Bladder microvascular endothelial cell (primary cell): ENCODE measurements around the gene VPS11. TPM values are rescaled to one million over a fixed set of nuclear protein-coding genes. Genes with fewer than 3 reads are reported as not detected.

ENCODE experiments used
- total RNA-seq: library from RNA; depleted of rRNA; stranded (reverse); fragments of >200 nt; gene quantifications from 2 replicates; pipeline ENCODE4 v1.2.3, GENCODE V29; 2014

The VPS11 gene
- 19.8 and 35.4 TPM in 2 replicates for total RNA-seq

DNA sequence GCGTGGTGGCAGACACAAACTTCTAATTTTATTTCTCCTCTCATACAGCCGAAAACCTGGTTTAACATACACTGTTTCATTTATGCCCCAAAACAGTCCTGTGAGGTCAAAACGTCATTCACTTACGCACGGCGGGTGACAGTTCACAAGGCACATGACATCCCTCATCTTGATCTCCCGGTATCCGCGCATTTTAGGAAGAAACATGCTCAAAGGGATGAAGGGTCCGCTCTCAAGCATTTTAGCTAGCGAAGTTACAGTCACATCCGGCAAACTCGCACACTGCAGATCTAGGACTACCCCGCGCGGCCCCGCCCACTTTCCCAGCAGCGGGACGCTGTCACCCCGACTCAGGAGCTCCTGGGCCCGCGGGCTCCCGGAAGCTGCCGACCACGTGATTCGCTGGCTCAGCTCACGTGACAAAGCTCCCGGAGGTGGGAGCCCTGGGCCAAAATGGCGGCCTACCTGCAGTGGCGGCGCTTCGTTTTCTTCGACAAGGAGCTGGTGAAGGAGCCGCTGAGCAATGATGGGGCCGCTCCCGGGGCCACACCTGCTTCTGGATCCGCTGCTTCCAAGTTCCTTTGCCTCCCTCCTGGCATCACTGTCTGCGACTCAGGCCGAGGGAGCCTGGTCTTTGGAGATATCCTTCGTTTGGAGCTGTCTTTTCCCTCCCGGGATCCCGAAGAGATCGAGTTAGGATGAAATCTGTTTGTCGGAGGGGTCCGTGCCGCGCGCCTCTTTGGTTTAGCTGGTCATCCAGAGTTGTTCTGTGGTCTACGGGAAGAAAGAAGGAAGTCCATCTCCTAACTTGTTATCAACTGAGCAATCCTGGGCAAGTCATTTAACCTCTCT, at the start of gene VPS11:
Gene VPS11 (plus strand): TSS at position 448 of the 852 bp plus-strand sequence. CDS start 6 bp downstream, at position 454.

DNA sequence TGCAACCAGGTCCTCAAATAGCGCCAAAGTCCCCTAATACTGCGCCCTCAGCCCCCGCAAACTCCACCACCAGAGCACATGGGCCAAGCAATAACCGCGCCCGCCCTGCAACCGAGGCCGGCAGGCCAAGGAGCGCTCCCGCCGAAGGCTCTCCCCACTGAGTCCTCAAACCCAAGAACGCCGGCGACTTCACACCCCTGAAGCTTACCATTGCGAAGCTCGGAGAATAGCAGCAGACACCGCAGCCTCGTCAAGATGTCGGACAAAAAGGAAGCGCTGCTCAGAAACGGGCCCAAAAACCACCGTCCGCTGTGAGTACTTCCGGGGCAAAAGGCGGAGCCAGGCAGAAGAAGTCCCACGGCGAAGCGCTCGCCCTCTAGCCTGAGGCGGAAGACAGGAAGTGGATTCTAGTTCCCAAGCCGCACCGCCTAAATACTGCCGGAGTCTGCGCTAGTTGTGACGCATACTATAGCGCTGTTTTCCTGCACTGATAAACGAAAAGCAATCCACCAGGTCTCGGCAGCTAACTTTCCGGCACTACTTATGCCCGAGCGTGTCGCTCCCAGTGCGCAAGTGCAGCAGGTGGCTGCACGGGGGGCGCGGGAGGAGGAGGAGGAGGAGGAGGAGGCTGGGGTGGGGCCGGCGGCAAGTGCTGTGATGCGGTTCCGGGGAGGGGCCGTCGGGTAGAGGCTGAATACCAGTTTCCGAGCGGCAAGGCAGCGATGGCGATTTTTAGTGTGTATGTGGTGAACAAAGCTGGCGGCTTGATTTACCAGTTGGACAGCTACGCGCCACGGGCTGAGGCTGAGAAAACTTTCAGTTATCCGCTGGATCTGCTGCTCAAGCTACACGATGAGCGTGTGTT, 49.3 kb upstream of the VPS11 start, which contains the start of the genes RPS25 and TRAPPC4:
Gene RPS25 (minus strand): TSS at position 270 of the 865 bp plus-strand sequence. CDS start 59 bp downstream, at position 211.
Gene TRAPPC4 (plus strand): TSS at position 693 of the 865 bp plus-strand sequence. CDS start 30 bp downstream, at position 723.

DNA sequence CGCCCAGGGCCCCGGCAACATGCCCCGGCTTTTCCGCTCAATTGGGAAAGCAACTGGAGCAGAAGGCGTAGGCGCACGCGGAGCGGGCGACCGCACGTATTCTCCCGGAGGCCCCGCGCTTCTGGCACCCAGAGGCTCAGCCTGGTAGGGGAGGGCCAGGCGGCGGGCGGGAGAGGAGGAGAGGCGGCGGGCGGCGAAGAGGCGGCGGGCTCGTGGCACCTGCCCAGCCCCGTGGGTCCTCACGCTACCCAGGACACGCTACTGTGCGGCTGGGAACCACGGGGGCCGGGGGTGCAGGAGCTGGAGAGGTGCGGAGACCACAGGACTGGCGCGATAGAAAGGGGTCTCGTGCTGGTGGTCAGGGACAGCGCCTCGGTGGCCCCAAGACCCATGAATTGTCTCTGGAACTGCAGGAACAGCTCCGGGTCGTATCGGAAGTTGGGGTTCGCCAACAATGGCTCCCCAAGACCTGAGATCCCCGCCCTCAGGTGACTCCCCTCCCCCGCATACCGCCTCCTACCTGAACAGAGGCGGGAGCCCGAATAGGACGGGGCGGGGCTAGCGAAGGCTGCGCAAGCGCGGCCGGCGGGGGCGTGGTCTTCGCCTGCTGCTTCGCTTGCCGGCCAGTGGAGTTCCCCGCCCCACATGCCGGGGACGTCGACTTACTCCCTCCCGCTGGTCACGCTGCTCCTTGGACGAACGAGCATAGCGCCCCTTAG, 37.1 kb upstream of the VPS11 start, which contains the start of gene SLC37A4:
Gene SLC37A4 (minus strand): TSS at position 549 of the 719 bp plus-strand sequence.

DNA sequence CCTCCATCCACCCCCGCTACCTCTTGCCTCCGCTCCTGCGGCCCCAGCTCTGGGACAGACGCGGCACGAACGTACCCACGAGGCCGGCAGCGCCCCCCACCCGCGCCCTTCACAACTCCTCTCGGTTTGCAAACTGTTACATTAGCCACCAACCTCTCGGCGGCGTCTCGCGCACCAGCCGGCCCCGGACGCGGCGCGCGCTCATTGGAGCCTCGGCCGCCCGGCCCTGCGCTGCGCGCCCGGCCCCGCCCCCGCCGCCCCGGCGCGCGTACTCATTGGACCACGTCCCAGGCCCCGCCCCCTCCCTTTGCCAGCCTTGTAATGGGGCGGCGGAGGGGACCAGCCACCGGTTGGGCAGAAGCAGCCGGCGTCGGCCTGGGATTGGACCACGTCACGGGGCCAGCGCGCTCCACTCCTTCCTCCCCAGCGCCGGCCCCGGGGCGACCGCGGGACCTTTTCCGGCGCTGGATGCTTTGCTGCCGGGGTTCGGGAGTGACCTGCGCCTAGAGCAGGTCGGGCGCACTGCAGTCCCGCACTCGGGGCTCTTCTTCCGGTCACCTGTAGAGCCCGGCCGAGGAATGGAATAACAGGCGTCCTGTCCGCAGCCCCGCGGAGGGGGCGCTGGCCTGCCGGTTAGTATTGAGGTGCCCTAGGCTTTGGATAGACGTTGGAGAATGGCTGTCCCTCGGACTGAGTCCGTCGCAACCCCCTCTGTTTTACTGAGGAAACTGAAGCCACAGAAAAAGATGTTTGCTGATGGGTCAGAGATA, 10.4 kb upstream of the VPS11 start, which contains the start of gene HYOU1:
Gene HYOU1 (minus strand): TSS at position 206 of the 770 bp plus-strand sequence. CDS start 1,045 bp downstream, outside the sequence.

DNA sequence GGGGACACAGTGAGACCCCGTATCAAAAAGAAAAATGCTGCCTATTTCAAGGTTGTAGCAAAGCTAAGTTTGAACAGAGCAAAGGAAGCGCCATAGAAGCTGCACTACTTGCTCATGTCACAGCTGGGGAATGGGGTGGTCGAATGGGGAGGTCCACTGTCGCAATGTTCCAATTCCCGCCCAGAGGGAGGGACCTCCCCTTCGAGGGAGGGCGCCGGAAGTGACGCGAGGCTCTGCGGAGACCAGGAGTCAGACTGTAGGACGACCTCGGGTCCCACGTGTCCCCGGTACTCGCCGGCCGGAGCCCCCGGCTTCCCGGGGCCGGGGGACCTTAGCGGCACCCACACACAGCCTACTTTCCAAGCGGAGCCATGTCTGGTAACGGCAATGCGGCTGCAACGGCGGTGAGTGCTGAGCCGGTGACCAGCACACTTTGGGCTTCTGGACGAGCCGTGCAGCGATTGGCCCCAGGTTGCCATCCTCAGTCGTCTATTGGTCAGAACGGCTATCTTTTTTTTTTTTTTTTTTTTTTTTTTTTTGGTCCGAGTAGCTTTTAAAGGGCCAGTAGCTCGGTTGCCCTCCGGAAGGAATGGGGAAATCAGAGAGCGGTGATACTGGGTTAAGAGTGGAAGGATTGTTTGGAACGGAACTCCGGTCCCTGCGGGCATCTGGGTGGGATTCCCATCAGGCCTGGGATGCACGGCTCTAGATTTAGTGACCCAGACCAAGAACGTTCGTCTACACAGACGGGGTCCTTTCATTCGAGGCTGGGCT, 17.2 kb downstream of the VPS11 start, which contains the start of gene HMBS:
Gene HMBS (plus strand): TSS at position 219 of the 774 bp plus-strand sequence. CDS start 153 bp downstream, at position 372.

DNA sequence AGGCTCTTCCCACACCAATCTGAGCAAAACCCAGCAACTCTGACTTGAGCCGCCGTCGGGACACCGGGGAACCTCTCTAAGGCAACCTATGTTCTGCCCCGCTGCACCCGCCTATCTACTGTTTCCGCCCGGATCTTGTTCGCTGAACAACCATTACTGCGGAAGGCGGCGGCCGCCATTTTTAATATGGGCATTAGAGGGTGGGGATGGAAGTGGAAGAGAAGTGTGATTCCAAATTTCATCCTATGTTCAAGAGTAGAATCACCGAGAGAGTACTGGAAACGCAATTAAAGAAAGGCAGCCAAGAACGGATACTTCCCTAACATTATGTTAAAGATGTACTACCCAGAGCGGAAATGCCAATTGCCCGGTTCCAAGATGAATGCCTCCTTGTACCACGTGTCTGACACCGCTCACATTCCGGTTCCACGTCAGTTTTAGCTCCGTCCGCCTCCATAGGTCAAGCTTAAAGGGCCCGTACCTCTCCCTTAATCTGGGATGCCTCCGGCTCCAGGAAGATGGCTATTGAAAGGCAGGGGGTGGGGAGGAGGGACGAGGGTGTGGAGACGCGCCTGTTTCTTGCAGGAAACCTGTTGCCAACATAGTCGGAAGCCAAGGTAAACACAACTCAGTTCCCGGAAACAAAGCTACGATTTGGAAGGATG, 34.3 kb downstream of the VPS11 start, which contains the start of gene DPAGT1:
Gene DPAGT1 (minus strand): TSS at position 95 of the 665 bp plus-strand sequence. CDS start 198 bp downstream, outside the sequence.

DNA sequence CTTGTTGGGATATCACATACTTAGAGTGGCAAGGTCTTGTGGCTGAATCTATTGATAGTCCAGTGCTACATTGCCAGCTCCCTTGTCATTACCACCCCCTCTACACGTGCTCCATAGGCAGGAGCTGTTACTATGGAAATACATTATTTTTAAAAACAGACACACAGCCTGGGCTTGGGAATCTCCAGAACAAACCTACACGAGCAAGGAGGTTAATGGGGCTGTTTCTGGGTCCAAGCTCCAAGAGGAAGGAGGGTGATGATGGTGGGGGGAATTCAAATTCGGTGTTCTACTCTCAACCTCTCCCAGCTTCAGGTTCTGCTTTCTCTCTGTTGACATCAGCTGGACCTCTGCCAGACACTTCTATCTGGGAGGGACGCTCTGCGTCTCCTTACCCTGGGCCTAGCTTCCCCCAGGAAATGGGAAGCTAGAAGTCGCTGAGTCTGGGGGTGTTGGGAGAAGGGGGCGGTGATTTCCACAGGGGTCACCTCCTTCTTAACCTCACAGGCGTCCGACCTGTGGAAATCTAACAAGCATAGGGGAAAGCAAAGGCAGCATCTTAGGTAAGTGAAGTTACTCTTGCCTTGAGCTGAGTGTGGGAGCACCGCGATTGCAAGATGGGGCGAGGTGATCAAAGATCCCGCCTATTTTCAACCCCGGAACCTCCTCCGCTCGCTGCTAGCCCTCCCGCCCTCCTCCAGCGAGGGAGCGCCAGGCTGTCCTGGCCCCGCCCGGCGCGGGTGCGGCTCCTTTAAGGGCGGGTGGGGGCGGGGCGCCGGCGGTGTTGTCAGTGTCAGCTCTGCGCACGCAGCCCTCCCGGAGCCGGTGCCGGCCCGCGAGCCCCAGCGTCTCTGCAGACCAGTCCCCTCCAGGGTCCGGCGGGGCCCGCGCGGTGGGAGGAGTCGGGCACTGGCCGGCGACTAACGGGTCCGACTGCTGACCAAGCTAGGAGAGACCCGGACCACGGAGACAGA, 39.2 kb downstream of the VPS11 start, which contains the start of gene C2CD2L:
Gene C2CD2L (plus strand): TSS at position 781 of the 974 bp plus-strand sequence. CDS start 398 bp downstream, outside the sequence.

DNA sequence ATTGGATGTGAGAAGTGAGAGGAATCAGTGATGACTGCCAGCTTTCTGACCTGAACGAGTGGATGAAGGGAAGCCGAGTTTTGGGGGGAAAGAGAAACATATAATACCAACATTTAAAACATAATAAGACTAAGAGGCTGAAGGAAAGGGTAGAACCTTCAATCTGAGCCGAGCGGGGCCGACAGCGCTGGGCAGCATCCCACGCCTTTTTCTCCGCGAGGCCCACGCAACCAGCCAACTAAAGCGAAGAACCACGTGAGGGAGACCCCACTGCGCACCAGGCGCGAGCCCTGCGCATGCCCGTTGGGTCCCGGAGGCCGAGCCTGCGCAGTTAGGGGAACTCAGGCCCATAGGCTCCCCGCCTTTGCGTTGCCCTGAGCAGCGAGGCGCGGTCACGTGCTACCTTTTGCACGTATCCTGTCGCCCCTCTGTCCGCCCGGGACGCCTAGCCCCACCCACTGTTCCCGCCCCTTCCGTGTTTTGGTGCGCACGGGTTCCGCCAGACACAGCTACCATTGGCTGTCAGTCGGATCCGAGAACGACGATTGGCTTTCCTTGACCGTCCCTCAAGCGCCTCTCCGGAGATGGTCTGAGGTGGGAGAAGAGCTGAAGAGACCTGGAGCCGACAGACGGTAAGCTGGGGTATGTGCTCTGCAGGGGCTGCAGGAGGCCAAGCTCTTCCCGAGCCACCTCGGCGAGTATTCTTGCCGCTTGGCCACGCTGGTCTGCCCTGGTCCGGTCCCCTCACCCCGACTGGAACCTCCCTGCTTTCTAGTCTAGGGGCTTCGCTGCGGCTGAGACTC, 53.6 kb downstream of the VPS11 start, which contains the start of gene HINFP:
Gene HINFP (plus strand): TSS at position 573 of the 803 bp plus-strand sequence. CDS start 5,365 bp downstream, outside the sequence.

Other genes with a start within 250 kb of the VPS11 start
- not detected in 2 replicates for gene CXCR5, start 183.9 kb upstream of the VPS11 start, total RNA-seq
- 7.3 and 24.8 TPM in 2 replicates for gene BCL9L, start 141.9 kb upstream of the VPS11 start, total RNA-seq
- not detected in 2 replicates for gene UPK2, start 111.5 kb upstream of the VPS11 start, total RNA-seq
- gene FOXR1, start 96.1 kb upstream of the VPS11 start, total RNA-seq = not detected in 2 replicates
- gene CENATAC, start 69.7 kb upstream of the VPS11 start, total RNA-seq = 10.2 and 20.0 TPM in 2 replicates
- gene RPS25, start 49.5 kb upstream of the VPS11 start, total RNA-seq = 385 and 658 TPM in 2 replicates
- gene TRAPPC4, start 49.1 kb upstream of the VPS11 start, total RNA-seq = 87.9 and 137 TPM in 2 replicates
- gene SLC37A4, start 36.9 kb upstream of the VPS11 start, total RNA-seq = 12.5 and 17.0 TPM in 2 replicates
- gene HYOU1, start 10.6 kb upstream of the VPS11 start, total RNA-seq = 125 and 188 TPM in 2 replicates
- 2.5 and 2.6 TPM in 2 replicates for gene HMBS, start 17.1 kb downstream of the VPS11 start, total RNA-seq
- 9.4 and 26.6 TPM in 2 replicates for gene DPAGT1, start 34.0 kb downstream of the VPS11 start, total RNA-seq
- 2.1 and 4.5 TPM in 2 replicates for gene C2CD2L, start 39.5 kb downstream of the VPS11 start, total RNA-seq
- gene HINFP, start 53.8 kb downstream of the VPS11 start, total RNA-seq = 11.8 and 23.6 TPM in 2 replicates
- gene ABCG4, start 81.2 kb downstream of the VPS11 start, total RNA-seq = under 0.01 TPM in 1 of 2 replicates, not detected in the other
- 11.7 and 19.3 TPM in 2 replicates for gene NLRX1, start 100.9 kb downstream of the VPS11 start, total RNA-seq
- gene NHERF4, start 117.7 kb downstream of the VPS11 start, total RNA-seq = not detected in 2 replicates
- gene CBL, start 138.5 kb downstream of the VPS11 start, total RNA-seq = 8.3 and 18.8 TPM in 2 replicates
- gene MCAM, start 249.3 kb downstream of the VPS11 start, total RNA-seq = 844 and 1,058 TPM in 2 replicates